ENCODE results near the gene PURA.

PURA gene

GRCh38 chr5:140159014-140159927 is 45.4 kb downstream of the PURA start:
- DNase-seq (ENCODE audit: low read depth, low spot score), result no peak

GRCh38 chr5:140162275-140162674 is 48.4 kb downstream of the PURA start:
- no peak for DNase-seq (ENCODE audit: low read depth, low spot score)

- no peak for DNase-seq (ENCODE audit: low read depth, low spot score)
Observed at GRCh38 chr5:140162781-140163180, 48.9 kb downstream of the PURA start.

- DNase-seq (ENCODE audit: low read depth, low spot score), result no peak
Observed at GRCh38 chr5:140165101-140165922, 51.4 kb downstream of the PURA start.

GRCh38 chr5:140165923-140166270 is 52.0 kb downstream of the PURA start:
- no peak for DNase-seq (ENCODE audit: low read depth, low spot score)

- DNase-seq (ENCODE audit: low read depth, low spot score), result no peak
Observed at GRCh38 chr5:140166911-140167310, 53.0 kb downstream of the PURA start.

GRCh38 chr5:140168371-140168770 is 54.5 kb downstream of the PURA start:
- no peak for DNase-seq (ENCODE audit: low read depth, low spot score)

- no peak for DNase-seq (ENCODE audit: low read depth, low spot score)
Observed at GRCh38 chr5:140169410-140169809, 55.5 kb downstream of the PURA start.

- DNase-seq (ENCODE audit: low read depth, low spot score), result no peak
Observed at GRCh38 chr5:140172483-140172882, 58.6 kb downstream of the PURA start.

GRCh38 chr5:140174014-140174413 is 60.1 kb downstream of the PURA start:
- no peak for DNase-seq (ENCODE audit: low read depth, low spot score)

GRCh38 chr5:140174465-140175366 is 60.8 kb downstream of the PURA start, which contains the start of gene CYSTM1:
CYSTM1 (plus strand) TSS chr5:140175188; CDS start chr5:140194466, 19,278 bp downstream.
- peak; percentile 65 for DNase-seq (ENCODE audit: low read depth, low spot score)

All from smooth muscle cell of the brain vasculature (primary cell).